22Rv1 (cell line): ENCODE data around the gene PDCD11.

Experiments
- CTCF ChIP-seq: fragments of 450-650 bp; IDR thresholded peaks from 2 replicates; pipeline ENCODE4 v1.5.1; 2017; ENCODE audit warnings: mild to moderate bottlenecking
- ZFX ChIP-seq: fragments of 450-650 bp; IDR thresholded peaks from 2 replicates; pipeline ENCODE4 v1.6.1; 2017; ENCODE audit warnings: antibody characterized with exemption, borderline replicate concordance

GRCh38 chr10:103465411-103466179 is 69.2 kb downstream of the PDCD11 start:
- TF ChIP-seq CTCF (no peak), ZFX (no peak)
